Endothelial cell of umbilical vein (primary cell): ENCODE results near the gene PIF1.

ENCODE experiments used
- EZH2 ChIP-seq: IDR thresholded peaks from 2 replicates; pipeline ENCODE4 v1.6.1; 2012; ENCODE audit warnings: borderline replicate concordance, low read depth, mild to moderate bottlenecking, moderate library complexity, low read length, inconsistent platforms; ENCODE audit not compliant: severe bottlenecking
- POLR2A ChIP-seq: IDR thresholded peaks from 2 replicates; pipeline ENCODE4 v1.6.1; 2012; ENCODE audit warnings: low read depth, mild to moderate bottlenecking, control low read depth, low read length
- POLR2AphosphoS5 ChIP-seq: IDR thresholded peaks from 2 replicates; pipeline ENCODE4 v1.6.1; 2012; ENCODE audit warnings: low read depth, mild to moderate bottlenecking, control low read depth, low read length, moderate library complexity; ENCODE audit not compliant: insufficient read depth
- TF ChIP-seq, protein P1 (sequence below), 2 donors: IDR thresholded peaks; 1 replicate in 1 of 2; 2 replicates in 1 of 2; pipeline ENCODE4 v1.5.1; 2011; ENCODE audit warnings: low read length in 2 of 2, mild to moderate bottlenecking in 2 of 2, moderate library complexity in 2 of 2, control low read depth in 1 of 2, inconsistent platforms in 1 of 2, low read depth in 1 of 2; ENCODE audit not compliant: insufficient read depth in 1 of 2; ENCODE audit errors: extremely low read depth in 1 of 2
- TF ChIP-seq, protein P2 (sequence below): IDR thresholded peaks from 2 replicates; pipeline ENCODE4 v1.6.1; 2011; ENCODE audit not compliant: insufficient read depth, insufficient read length

DNA sequence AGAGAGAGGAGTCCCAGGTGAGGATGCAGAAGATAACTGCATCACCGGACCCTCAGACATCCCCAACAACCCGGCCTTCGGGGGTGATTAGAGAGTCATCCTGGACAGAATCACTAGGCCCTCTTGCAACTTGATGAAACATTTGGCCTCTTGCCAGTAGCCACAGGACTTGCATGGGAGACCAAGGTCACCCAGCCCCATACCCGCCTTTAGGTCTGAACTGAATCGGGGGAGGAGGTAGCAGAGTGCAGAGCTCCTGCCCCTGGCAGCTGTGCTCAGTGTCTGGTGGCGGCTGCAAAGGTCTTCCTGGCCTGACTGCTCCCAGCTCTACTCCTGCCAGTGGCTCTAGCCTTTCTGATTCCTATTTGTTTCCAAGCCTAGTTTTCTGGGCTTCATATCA, 12.4 kb downstream of the PIF1 start:
- TF ChIP-seq, protein P1, sequence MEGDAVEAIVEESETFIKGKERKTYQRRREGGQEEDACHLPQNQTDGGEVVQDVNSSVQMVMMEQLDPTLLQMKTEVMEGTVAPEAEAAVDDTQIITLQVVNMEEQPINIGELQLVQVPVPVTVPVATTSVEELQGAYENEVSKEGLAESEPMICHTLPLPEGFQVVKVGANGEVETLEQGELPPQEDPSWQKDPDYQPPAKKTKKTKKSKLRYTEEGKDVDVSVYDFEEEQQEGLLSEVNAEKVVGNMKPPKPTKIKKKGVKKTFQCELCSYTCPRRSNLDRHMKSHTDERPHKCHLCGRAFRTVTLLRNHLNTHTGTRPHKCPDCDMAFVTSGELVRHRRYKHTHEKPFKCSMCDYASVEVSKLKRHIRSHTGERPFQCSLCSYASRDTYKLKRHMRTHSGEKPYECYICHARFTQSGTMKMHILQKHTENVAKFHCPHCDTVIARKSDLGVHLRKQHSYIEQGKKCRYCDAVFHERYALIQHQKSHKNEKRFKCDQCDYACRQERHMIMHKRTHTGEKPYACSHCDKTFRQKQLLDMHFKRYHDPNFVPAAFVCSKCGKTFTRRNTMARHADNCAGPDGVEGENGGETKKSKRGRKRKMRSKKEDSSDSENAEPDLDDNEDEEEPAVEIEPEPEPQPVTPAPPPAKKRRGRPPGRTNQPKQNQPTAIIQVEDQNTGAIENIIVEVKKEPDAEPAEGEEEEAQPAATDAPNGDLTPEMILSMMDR (IDR thresholded peaks at IDR 0.05; ENCODE audit: extremely low read depth in 1 of 2, insufficient read depth in 1 of 2, low read depth in 1 of 2, low read length in 2 of 2) = no peak
- no peak for TF ChIP-seq EZH2
- TF ChIP-seq POLR2A = no peak
- no peak for TF ChIP-seq POLR2AphosphoS5
- TF ChIP-seq, protein P2, sequence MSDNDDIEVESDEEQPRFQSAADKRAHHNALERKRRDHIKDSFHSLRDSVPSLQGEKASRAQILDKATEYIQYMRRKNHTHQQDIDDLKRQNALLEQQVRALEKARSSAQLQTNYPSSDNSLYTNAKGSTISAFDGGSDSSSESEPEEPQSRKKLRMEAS = no peak
